HG03095 (cell line): ENCODE data around the gene EEF1G.

ENCODE experiments used
- ATAC-seq: cut with Tn5 transposase; IDR thresholded peaks from one replicate; pipeline ENCODE4 v1.9.1; 2021; ENCODE audit warnings: moderate library complexity; ENCODE audit not compliant: unreplicated experiment

Gene EEF1G

GRCh38 chr11:62542750-62543567 is 30.7 kb downstream of the EEF1G start:
- no peak for ATAC-seq

GRCh38 chr11:62542111-62542745 is 31.5 kb downstream of the EEF1G start:
- no peak for ATAC-seq

- ATAC-seq: peak; percentile 49
Measured at GRCh38 chr11:62540804-62541701, 32.6 kb downstream of the EEF1G start.

- ATAC-seq: no peak
Measured at GRCh38 chr11:62539238-62539925, 34.3 kb downstream of the EEF1G start.

- no peak for ATAC-seq
Measured at GRCh38 chr11:62538470-62539237, 35.0 kb downstream of the EEF1G start.

- no peak for ATAC-seq
Measured at GRCh38 chr11:62536301-62536957, 37.3 kb downstream of the EEF1G start.

GRCh38 chr11:62535802-62536201 is 37.9 kb downstream of the EEF1G start:
- no peak for ATAC-seq

GRCh38 chr11:62534779-62535545 is 38.7 kb downstream of the EEF1G start:
- no peak for ATAC-seq

- ATAC-seq: no peak
Measured at GRCh38 chr11:62532096-62532495, 41.6 kb downstream of the EEF1G start.

GRCh38 chr11:62516736-62517371 is 56.8 kb downstream of the EEF1G start:
- ATAC-seq: no peak

- no peak for ATAC-seq
Measured at GRCh38 chr11:62514151-62514550, 59.5 kb downstream of the EEF1G start.

GRCh38 chr11:62513626-62514025 is 60.1 kb downstream of the EEF1G start:
- no peak for ATAC-seq

- no peak for ATAC-seq
Measured at GRCh38 chr11:62512961-62513360, 60.7 kb downstream of the EEF1G start.
